Parathyroid adenoma (tissue), 2 donors: ENCODE data around the gene PREX1.

Source experiments
- H2AFZ ChIP-seq: fragments of 300-600 bp; sonication (generic); one replicate; pipeline ENCODE4 v1.7.0; 2017; ENCODE audit warnings: antibody characterized with exemption, mild to moderate bottlenecking
- H3K27ac ChIP-seq: fragments of 300-600 bp; sonication (generic); one replicate; pipeline ENCODE4 v1.7.0; 2017
- H3K27me3 ChIP-seq: fragments of 300-600 bp; sonication (generic); one replicate; pipeline ENCODE4 v1.7.0; 2017; ENCODE audit warnings: low read length; ENCODE audit not compliant: control insufficient read depth, insufficient read depth
- H3K36me3 ChIP-seq: fragments of 300-600 bp; sonication (generic); one replicate; pipeline ENCODE4 v1.7.0; 2017; ENCODE audit warnings: low read length; ENCODE audit not compliant: control insufficient read depth, insufficient read depth
- H3K4me1 ChIP-seq: fragments of 300-600 bp; sonication (generic); one replicate; pipeline ENCODE4 v1.7.0; 2017; ENCODE audit warnings: control low read depth
- H3K4me2 ChIP-seq: fragments of 300-600 bp; sonication (generic); one replicate; pipeline ENCODE4 v1.7.0; 2017; ENCODE audit warnings: low read length
- H3K4me3 ChIP-seq: fragments of 300-600 bp; sonication (generic); one replicate; pipeline ENCODE4 v1.7.0; 2017; ENCODE audit warnings: low read depth, low read length
- H3K79me2 ChIP-seq: fragments of 300-600 bp; sonication (generic); one replicate; pipeline ENCODE4 v1.7.0; 2017; ENCODE audit warnings: control low read depth
- H3K9ac ChIP-seq: fragments of 300-600 bp; sonication (generic); one replicate; pipeline ENCODE4 v1.7.0; 2017; ENCODE audit warnings: mild to moderate bottlenecking
- H3K9me3 ChIP-seq: fragments of 300-600 bp; sonication (generic); one replicate; pipeline ENCODE4 v1.7.0; 2017; ENCODE audit warnings: low read length; ENCODE audit not compliant: control insufficient read depth
- TF ChIP-seq, protein P1 (sequence below): fragments of 300-600 bp; sonication (generic); IDR thresholded peaks from one replicate; pipeline ENCODE4 v1.7.0; 2017; ENCODE audit warnings: antibody characterized with exemption, mild to moderate bottlenecking
- donor health status: primary hyperparathyroidism.

The PREX1 gene

GRCh38 chr20:48691523-48691922 lies 136.3 kb downstream of the PREX1 start:
- Histone ChIP-seq H3K36me3 (no peaks in the 10 kb centered on the region), H3K9me3 (no peaks in the 10 kb centered on the region), H2AFZ (no peak overlapping the region), H3K79me2 (no peaks in the 10 kb centered on the region), H3K4me1 (peaks cover 6% of the 10 kb centered on the region), H3K4me3 (no peak overlapping the region), H3K27me3 (no peaks in the 10 kb centered on the region), H3K4me2 (no peak overlapping the region), H3K9ac (no peak overlapping the region), H3K27ac (no peak overlapping the region)
- TF ChIP-seq, protein P1, sequence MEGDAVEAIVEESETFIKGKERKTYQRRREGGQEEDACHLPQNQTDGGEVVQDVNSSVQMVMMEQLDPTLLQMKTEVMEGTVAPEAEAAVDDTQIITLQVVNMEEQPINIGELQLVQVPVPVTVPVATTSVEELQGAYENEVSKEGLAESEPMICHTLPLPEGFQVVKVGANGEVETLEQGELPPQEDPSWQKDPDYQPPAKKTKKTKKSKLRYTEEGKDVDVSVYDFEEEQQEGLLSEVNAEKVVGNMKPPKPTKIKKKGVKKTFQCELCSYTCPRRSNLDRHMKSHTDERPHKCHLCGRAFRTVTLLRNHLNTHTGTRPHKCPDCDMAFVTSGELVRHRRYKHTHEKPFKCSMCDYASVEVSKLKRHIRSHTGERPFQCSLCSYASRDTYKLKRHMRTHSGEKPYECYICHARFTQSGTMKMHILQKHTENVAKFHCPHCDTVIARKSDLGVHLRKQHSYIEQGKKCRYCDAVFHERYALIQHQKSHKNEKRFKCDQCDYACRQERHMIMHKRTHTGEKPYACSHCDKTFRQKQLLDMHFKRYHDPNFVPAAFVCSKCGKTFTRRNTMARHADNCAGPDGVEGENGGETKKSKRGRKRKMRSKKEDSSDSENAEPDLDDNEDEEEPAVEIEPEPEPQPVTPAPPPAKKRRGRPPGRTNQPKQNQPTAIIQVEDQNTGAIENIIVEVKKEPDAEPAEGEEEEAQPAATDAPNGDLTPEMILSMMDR = no peak

DNA sequence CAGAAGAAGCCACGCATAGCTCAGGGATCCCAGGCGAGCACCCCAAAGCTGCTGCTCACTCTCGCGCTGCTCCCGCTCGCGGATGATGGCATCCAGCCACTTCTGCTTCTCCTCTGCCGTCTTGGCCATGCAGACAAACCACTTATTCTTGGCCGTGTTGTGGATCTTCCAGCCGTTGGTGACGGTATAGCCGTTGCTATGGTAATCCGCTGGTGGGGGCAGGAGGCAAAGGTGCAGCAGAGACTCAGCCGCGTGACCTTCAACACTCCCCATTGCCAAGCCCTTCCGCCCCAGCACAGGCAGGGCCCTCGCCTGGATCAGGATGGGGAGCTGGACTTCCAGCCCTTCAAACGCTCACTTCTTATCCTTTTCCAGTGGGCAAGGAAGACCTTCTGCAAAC lies 136.9 kb downstream of the PREX1 start:
- Histone ChIP-seq H3K4me1 (peaks cover 12% of the 10 kb centered on the region), H3K79me2 (no peaks in the 10 kb centered on the region), H3K4me3 (no peak overlapping the region), H3K27me3 (no peaks in the 10 kb centered on the region), H3K9ac (no peak overlapping the region), H3K9me3 (no peaks in the 10 kb centered on the region), H2AFZ (no peak overlapping the region), H3K36me3 (no peaks in the 10 kb centered on the region), H3K27ac (no peak overlapping the region), H3K4me2 (no peak overlapping the region)
- TF ChIP-seq, protein P1 = no peak

DNA sequence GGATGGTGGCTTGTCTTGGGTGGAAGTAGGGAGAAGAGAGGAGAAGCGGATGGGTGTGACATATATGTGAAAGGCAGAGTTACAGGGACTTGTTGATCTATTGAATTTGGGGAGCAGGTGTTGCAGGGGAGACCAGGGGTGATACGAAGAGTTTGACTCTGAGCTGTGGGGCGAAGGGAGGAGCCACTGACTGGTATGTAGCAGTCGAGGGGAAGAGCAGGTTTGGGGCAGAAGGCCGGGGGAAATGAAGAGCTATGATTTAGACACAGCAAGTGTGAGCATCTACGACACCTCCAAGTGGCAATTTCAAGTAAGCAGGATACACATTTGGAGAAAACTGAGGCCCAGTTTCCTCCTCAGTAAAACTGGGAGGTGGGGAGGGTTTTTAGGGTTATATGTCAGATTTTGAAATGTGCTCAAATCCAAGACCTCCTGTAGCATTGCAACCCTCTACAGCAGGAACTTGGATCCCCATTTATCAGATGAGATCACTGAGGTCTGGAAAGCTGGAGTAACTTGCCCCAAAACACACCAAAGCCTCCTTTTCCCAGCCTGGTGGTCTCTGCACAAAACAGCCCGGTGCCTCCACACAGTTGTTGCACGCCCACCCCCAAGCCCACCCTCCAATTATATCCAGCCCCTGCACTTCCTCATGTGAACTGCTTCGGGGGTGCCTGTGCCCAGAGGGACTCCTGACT lies 137.8 kb downstream of the PREX1 start:
- Histone ChIP-seq H3K36me3 (no peaks in the 10 kb centered on the region), H3K4me2 (no peak overlapping the region), H3K9me3 (no peaks in the 10 kb centered on the region), H3K79me2 (no peaks in the 10 kb centered on the region), H3K27me3 (no peaks in the 10 kb centered on the region), H2AFZ (no peak overlapping the region), H3K4me1 (peaks cover 21% of the 10 kb centered on the region), H3K27ac (no peak overlapping the region), H3K4me3 (no peak overlapping the region), H3K9ac (no peak overlapping the region)
- TF ChIP-seq, protein P1 = no peak

DNA sequence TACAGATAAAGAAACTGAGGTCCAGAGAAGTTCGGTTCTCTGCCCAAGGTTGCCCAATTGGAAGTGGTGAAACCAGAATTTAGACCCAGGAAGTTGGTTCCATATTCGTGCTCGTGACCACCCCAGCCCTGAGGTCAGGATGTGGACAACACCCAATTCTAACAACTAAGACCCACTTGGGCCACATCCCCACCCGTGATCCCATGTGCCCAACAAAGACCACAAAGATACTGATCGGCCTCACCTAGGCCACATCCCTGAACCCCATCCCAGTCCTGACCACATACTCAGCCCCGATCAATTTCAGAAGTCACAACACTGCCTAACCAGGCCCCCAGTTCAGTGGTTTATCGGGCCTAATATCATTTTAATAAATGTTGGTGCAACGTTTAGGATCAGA lies 138.4 kb downstream of the PREX1 start:
- Histone ChIP-seq H3K27ac (no peak overlapping the region), H2AFZ (no peak overlapping the region), H3K4me3 (no peak overlapping the region), H3K4me2 (no peak overlapping the region), H3K9ac (no peak overlapping the region), H3K79me2 (no peaks in the 10 kb centered on the region), H3K4me1 (peaks cover 27% of the 10 kb centered on the region), H3K36me3 (no peaks in the 10 kb centered on the region), H3K9me3 (no peaks in the 10 kb centered on the region), H3K27me3 (no peaks in the 10 kb centered on the region)
- TF ChIP-seq, protein P1 = no peak

GRCh38 chr20:48688579-48688978 lies 139.2 kb downstream of the PREX1 start:
- TF ChIP-seq, protein P1 = no peak
- peaks cover 34% of the 10 kb centered on the region for H3K4me1 ChIP-seq
- H2AFZ ChIP-seq = no peak overlapping the region
- no peaks in the 10 kb centered on the region for H3K79me2 ChIP-seq
- no peaks in the 10 kb centered on the region for H3K9me3 ChIP-seq
- H3K4me2 ChIP-seq = no peak overlapping the region
- no peak overlapping the region for H3K27ac ChIP-seq
- no peaks in the 10 kb centered on the region for H3K27me3 ChIP-seq
- no peak overlapping the region for H3K9ac ChIP-seq
- H3K36me3 ChIP-seq = no peaks in the 10 kb centered on the region
- H3K4me3 ChIP-seq = no peak overlapping the region
